Skeletal muscle tissue (tissue), 4 donors: Measurements from ENCODE around the gene PRDM10. TPM values are rescaled to one million over a fixed set of nuclear protein-coding genes. Genes with fewer than 3 reads are reported as not detected.

Source experiments
- H3K27ac ChIP-seq: one replicate; pipeline ENCODE4 v1.7.0; 2013; ENCODE audit warnings: mild to moderate bottlenecking, low read depth, low read length, inconsistent platforms
- H3K27me3 ChIP-seq, 3 donors: one replicate each; pipeline ENCODE4 v1.7.0; 2013; ENCODE audit warnings: low read length in 3 of 3; ENCODE audit not compliant: control insufficient read depth in 3 of 3, insufficient read depth in 3 of 3
- H3K36me3 ChIP-seq, 3 donors: one replicate each; pipeline ENCODE4 v1.7.0; 2013; ENCODE audit warnings: low read length in 3 of 3; ENCODE audit not compliant: control insufficient read depth in 3 of 3, insufficient read depth in 3 of 3
- H3K4me1 ChIP-seq, 3 donors: one replicate each; pipeline ENCODE4 v1.7.0; 2013; ENCODE audit warnings: low read length in 3 of 3, mild to moderate bottlenecking in 3 of 3; ENCODE audit not compliant: control insufficient read depth in 3 of 3, insufficient read depth in 3 of 3
- H3K4me3 ChIP-seq, 3 donors: one replicate each; pipeline ENCODE4 v1.7.0; 2013; ENCODE audit warnings: low read length in 3 of 3
- H3K9ac ChIP-seq, 3 donors: one replicate each; pipeline ENCODE4 v1.7.0; 2013; ENCODE audit warnings: low read length in 3 of 3, mild to moderate bottlenecking in 3 of 3, moderate library complexity in 2 of 3, low read depth in 1 of 3
- H3K9me3 ChIP-seq, 3 donors: one replicate each; pipeline ENCODE4 v1.7.0; 2013; ENCODE audit warnings: low read length in 3 of 3; ENCODE audit not compliant: control insufficient read depth in 3 of 3
- total RNA-seq: library from RNA; depleted of rRNA; stranded (reverse); fragments of >200 nt; gene quantifications from one replicate; pipeline ENCODE4 v1.2.3, GENCODE V29; 2014
- donor health status: Osteomylitis.

Gene PRDM10
- total RNA-seq, 1 donor from 2014 or later, result 4.2 TPM

- H3K4me3 ChIP-seq, result no peak overlapping the region
- no peaks in the 10 kb centered on the region for H3K4me1 ChIP-seq
- no peak overlapping the region for H3K9ac ChIP-seq
- no peaks in the 10 kb centered on the region for H3K9me3 ChIP-seq
- H3K27ac ChIP-seq, result no peak overlapping the region
- no peaks in the 10 kb centered on the region for H3K27me3 ChIP-seq
- H3K36me3 ChIP-seq, result peaks cover 13 to 31% (median 25%) of the 10 kb centered on the region in 3 donors
These were observed 73.5 kb downstream of the PRDM10 start for GRCh38 chr11:129928923-129929692.

- H3K4me3 ChIP-seq, result no peak overlapping the region
- H3K9me3 ChIP-seq, result no peaks in the 10 kb centered on the region
- H3K4me1 ChIP-seq, result no peaks in the 10 kb centered on the region
- H3K27me3 ChIP-seq, result no peaks in the 10 kb centered on the region
- no peak overlapping the region for H3K9ac ChIP-seq
- no peak overlapping the region for H3K27ac ChIP-seq
- H3K36me3 ChIP-seq, result peaks cover 5 to 26% (median 16%) of the 10 kb centered on the region in 3 donors
These were observed 80.0 kb downstream of the PRDM10 start for GRCh38 chr11:129922674-129923073.

GRCh38 chr11:129918361-129918760, 84.3 kb downstream of the PRDM10 start:
- no peaks in the 10 kb centered on the region for H3K27me3 ChIP-seq
- H3K9ac ChIP-seq, result no peak overlapping the region
- no peaks in the 10 kb centered on the region for H3K4me1 ChIP-seq
- H3K27ac ChIP-seq, result no peak overlapping the region
- peaks cover 25 to 54% (median 41%) of the 10 kb centered on the region in 3 donors for H3K36me3 ChIP-seq
- no peaks in the 10 kb centered on the region for H3K9me3 ChIP-seq
- H3K4me3 ChIP-seq, result no peak overlapping the region

- Histone ChIP-seq H3K27me3 (no peaks in the 10 kb centered on the region), H3K36me3 (peaks cover 23 to 48% (median 37%) of the 10 kb centered on the region in 3 donors), H3K27ac (no peak overlapping the region)
These were observed 85.4 kb downstream of the PRDM10 start for GRCh38 chr11:129917231-129917630.

GRCh38 chr11:129911298-129911697, 91.3 kb downstream of the PRDM10 start:
- Histone ChIP-seq H3K9me3 (no peaks in the 10 kb centered on the region), H3K36me3 (peaks cover 30 to 46% (median 45%) of the 10 kb centered on the region in 3 donors), H3K27me3 (no peaks in the 10 kb centered on the region), H3K4me1 (no peaks in the 10 kb centered on the region), H3K9ac (no peak overlapping the region), H3K4me3 (no peak overlapping the region), H3K27ac (no peak overlapping the region)

More at GRCh38 chr11:129917231-129917630, 85.4 kb downstream of the PRDM10 start:
- Histone ChIP-seq H3K4me1 (no peaks in the 10 kb centered on the region), H3K9ac (no peak overlapping the region), H3K9me3 (no peaks in the 10 kb centered on the region), H3K4me3 (no peak overlapping the region)

GRCh38 chr11:129910360-129910759, 92.3 kb downstream of the PRDM10 start:
- Histone ChIP-seq H3K4me3 (no peak overlapping the region), H3K4me1 (no peaks in the 10 kb centered on the region), H3K27me3 (no peaks in the 10 kb centered on the region), H3K9me3 (no peaks in the 10 kb centered on the region), H3K27ac (no peak overlapping the region), H3K36me3 (peaks cover 31 to 49% (median 47%) of the 10 kb centered on the region in 3 donors), H3K9ac (no peak overlapping the region)

GRCh38 chr11:129905402-129905801, 97.2 kb downstream of the PRDM10 start:
- Histone ChIP-seq H3K4me1 (no peaks in the 10 kb centered on the region), H3K27ac (no peak overlapping the region), H3K27me3 (no peaks in the 10 kb centered on the region), H3K36me3 (peaks cover 24 to 36% (median 34%) of the 10 kb centered on the region in 3 donors), H3K9me3 (no peaks in the 10 kb centered on the region), H3K9ac (no peak overlapping the region), H3K4me3 (no peak overlapping the region)

- H3K27ac ChIP-seq, result peak overlapping the region; percentile 3
- H3K9ac ChIP-seq, result peak overlapping the region; percentile 47 to 87 (median 59)
These were observed 106.6 kb downstream of the PRDM10 start for GRCh38 chr11:129896062-129896461.

GRCh38 chr11:129895126-129896041, 107.3 kb downstream of the PRDM10 start, which contains the start of gene NFRKB:
NFRKB (minus strand) TSS chr11:129895578; CDS start chr11:129892849, 2,729 bp downstream.
- Histone ChIP-seq H3K9ac (peak within 1 kb of the TSS; percentile 81 to 87 (median 81)), H3K36me3 (peaks cover 9 to 26% (median 24%) of the 10 kb centered on the region in 3 donors), H3K27me3 (no peaks in the 10 kb centered on the region), H3K4me3 (peak within 1 kb of the TSS; percentile 72 to 91 (median 82)), H3K9me3 (no peaks in the 10 kb centered on the region), H3K27ac (peak within 1 kb of the TSS; percentile 36), H3K4me1 (peaks cover 7 to 19% (median 18%) of the 10 kb centered on the region in 3 donors)

More at GRCh38 chr11:129896062-129896461, 106.6 kb downstream of the PRDM10 start:
- peak overlapping the region; percentile 71 to 91 (median 72) for H3K4me3 ChIP-seq
- H3K36me3 ChIP-seq, result peaks cover 5 to 20% (median 18%) of the 10 kb centered on the region in 3 donors
- H3K9me3 ChIP-seq, result no peaks in the 10 kb centered on the region
- no peaks in the 10 kb centered on the region for H3K27me3 ChIP-seq
- H3K4me1 ChIP-seq, result peaks cover 7 to 19% (median 18%) of the 10 kb centered on the region in 3 donors
